C4-2B (cell line): ENCODE results near the gene VRK1.

Experiments used
- CTCF ChIP-seq: fragments of 450-650 bp; conservative IDR thresholded peaks from 2 replicates; pipeline ENCODE4 v1.5.1; 2017; ENCODE audit warnings: mild to moderate bottlenecking
- ZFX ChIP-seq: fragments of 450-650 bp; IDR thresholded peaks from 2 replicates; pipeline ENCODE4 v1.6.1; 2017

GRCh38 chr14:96793547-96793946 lies 3.6 kb upstream of the VRK1 start:
- TF ChIP-seq CTCF (no peak), ZFX (no peak)
